Thyroid gland (tissue), 4 donors: Measurements from ENCODE around the gene KCNQ2. TPM values are rescaled to one million over a fixed set of nuclear protein-coding genes. Genes with fewer than 3 reads are reported as not detected.

Experiments
- DNase-seq, 2 donors: peaks; one replicate each; pipeline ENCODE4 v3.0.0-alpha.2; 2019
- H3K27ac ChIP-seq, 3 donors: fragments of 200-600 bp; sonication (generic); 1 replicate in 2 of 3; 2 replicates in 1 of 3; pipeline ENCODE4 v1.5.1; 2016 to 2019; ENCODE audit warnings: mild to moderate bottlenecking in 1 of 3, moderate library complexity in 1 of 3
- H3K27me3 ChIP-seq: fragments of 200-600 bp; sonication (generic); one replicate; pipeline ENCODE4 v1.5.1; 2019
- H3K36me3 ChIP-seq, 2 donors: fragments of 200-600 bp; sonication (generic); one replicate each; pipeline ENCODE4 v1.5.1; 2016 to 2019
- H3K4me1 ChIP-seq, 2 donors: fragments of 200-600 bp; sonication (generic); one replicate each; pipeline ENCODE4 v1.5.1; 2017 to 2019
- H3K4me3 ChIP-seq, 3 donors: fragments of 200-600 bp; sonication (generic); replicated peaks in 1 of 3; 1 replicate in 2 of 3; 2 replicates in 1 of 3; pipeline ENCODE4 v1.5.1; 2016; ENCODE audit warnings: mild to moderate bottlenecking in 1 of 3
- H3K9me3 ChIP-seq: fragments of 200-600 bp; sonication (generic); one replicate; pipeline ENCODE4 v1.5.1; 2017
- POLR2A ChIP-seq, 2 donors: fragments of 450-650 bp; IDR thresholded peaks; one replicate each; pipeline ENCODE4 v1.6.1; 2017; ENCODE audit warnings: antibody characterized with exemption in 2 of 2, mild to moderate bottlenecking in 2 of 2, moderate library complexity in 1 of 2
- WGBS, 2 donors: methylation state at CpG; one replicate each; pipeline ENCODE4 v1.1.5; 2017; 5-methylcytosine and 5-hydroxymethylcytosine counted together
- intact Hi-C: fragments of 100-400 bp; cut with DNase I; formaldehyde crosslinking; loops from one replicate; pipeline ENCODE4 v1.15.1; 2023
- total RNA-seq, 4 donors: library from RNA; depleted of rRNA; stranded (reverse); fragments of >200 nt; gene quantifications; one replicate each; pipeline ENCODE4 v1.2.3, GENCODE V29; 2016
- TF ChIP-seq, protein P1 (sequence below), 6 experiments: fragments of 200-600 bp in 3 of 6; fragments of 450-650 bp in 3 of 6; sonication (generic) in 3 of 6; IDR thresholded peaks; one replicate each; pipeline ENCODE4 v1.5.1; 2016 to 2019; ENCODE audit warnings: antibody characterized with exemption in 6 of 6, mild to moderate bottlenecking in 2 of 6, inconsistent platforms in 1 of 6, moderate library complexity in 1 of 6

Gene KCNQ2
- total RNA-seq, 4 donors from 2014 or later = 0.11 to 0.27 TPM; not detected in 2

GRCh38 chr20:63396300-63396699 lies 76.2 kb downstream of the KCNQ2 start:
- Histone ChIP-seq H3K27ac (no peak overlapping the region), H3K4me3 (no peak overlapping the region), H3K36me3 (no peaks in the 10 kb centered on the region), H3K4me1 (no peaks in the 10 kb centered on the region), H3K9me3 (no peaks in the 10 kb centered on the region), H3K27me3 (no peaks in the 10 kb centered on the region)
- WGBS, 2 donors = 89 to 93% methylated on average over 9 to 12 of the region's 12 CpGs
- DNase-seq = no peak
- intact Hi-C loops = no loop called here
- no peak for TF ChIP-seq POLR2A (IDR thresholded peaks at IDR 0.05)
- TF ChIP-seq, protein P1, sequence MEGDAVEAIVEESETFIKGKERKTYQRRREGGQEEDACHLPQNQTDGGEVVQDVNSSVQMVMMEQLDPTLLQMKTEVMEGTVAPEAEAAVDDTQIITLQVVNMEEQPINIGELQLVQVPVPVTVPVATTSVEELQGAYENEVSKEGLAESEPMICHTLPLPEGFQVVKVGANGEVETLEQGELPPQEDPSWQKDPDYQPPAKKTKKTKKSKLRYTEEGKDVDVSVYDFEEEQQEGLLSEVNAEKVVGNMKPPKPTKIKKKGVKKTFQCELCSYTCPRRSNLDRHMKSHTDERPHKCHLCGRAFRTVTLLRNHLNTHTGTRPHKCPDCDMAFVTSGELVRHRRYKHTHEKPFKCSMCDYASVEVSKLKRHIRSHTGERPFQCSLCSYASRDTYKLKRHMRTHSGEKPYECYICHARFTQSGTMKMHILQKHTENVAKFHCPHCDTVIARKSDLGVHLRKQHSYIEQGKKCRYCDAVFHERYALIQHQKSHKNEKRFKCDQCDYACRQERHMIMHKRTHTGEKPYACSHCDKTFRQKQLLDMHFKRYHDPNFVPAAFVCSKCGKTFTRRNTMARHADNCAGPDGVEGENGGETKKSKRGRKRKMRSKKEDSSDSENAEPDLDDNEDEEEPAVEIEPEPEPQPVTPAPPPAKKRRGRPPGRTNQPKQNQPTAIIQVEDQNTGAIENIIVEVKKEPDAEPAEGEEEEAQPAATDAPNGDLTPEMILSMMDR (IDR thresholded peaks at IDR 0.05) = no peak

DNA sequence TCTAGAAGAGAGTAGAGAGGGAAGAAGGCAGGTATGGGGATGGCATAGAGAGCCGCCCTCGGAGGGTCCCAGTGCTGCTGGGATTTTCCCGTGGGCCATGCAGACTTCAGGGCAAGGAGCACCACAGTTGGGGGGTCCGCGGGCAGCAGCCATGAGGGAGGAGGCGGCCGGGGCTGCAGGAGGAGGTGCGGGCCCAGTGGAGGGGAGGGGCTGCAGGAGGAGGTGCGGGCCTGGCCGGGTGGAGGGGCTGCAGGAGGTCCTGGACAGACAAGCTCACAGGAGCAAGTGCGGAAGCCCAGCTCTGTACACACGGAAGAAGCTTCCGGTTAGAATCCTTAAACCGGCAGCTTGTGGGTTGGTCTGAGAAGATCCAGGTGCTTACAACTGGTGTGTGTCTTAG lies 76.7 kb downstream of the KCNQ2 start:
- WGBS, 2 donors = 70 to 85% methylated on average over 14 of the region's 14 CpGs
- Histone ChIP-seq H3K4me3 (no peak overlapping the region), H3K27ac (no peak overlapping the region), H3K27me3 (no peaks in the 10 kb centered on the region), H3K4me1 (no peaks in the 10 kb centered on the region), H3K36me3 (no peaks in the 10 kb centered on the region), H3K9me3 (no peaks in the 10 kb centered on the region)
- intact Hi-C loops = no loop called here
- TF ChIP-seq, protein P1 (IDR thresholded peaks at IDR 0.05) = no peak
- TF ChIP-seq POLR2A (IDR thresholded peaks at IDR 0.05) = no peak
- no peak for DNase-seq

GRCh38 chr20:63394920-63395455 lies 77.5 kb downstream of the KCNQ2 start:
- H3K9me3 ChIP-seq = no peaks in the 10 kb centered on the region
- H3K4me3 ChIP-seq = no peak overlapping the region
- 65 to 79% methylated on average over 6 to 20 of the region's 22 CpGs for WGBS, 2 donors
- intact Hi-C loops = no loop called here
- H3K27ac ChIP-seq = no peak overlapping the region
- DNase-seq = no peak
- TF ChIP-seq, protein P1 (IDR thresholded peaks at IDR 0.05) = no peak
- TF ChIP-seq POLR2A (IDR thresholded peaks at IDR 0.05) = no peak
- no peaks in the 10 kb centered on the region for H3K4me1 ChIP-seq
- no peaks in the 10 kb centered on the region for H3K36me3 ChIP-seq
- H3K27me3 ChIP-seq = no peaks in the 10 kb centered on the region

DNA sequence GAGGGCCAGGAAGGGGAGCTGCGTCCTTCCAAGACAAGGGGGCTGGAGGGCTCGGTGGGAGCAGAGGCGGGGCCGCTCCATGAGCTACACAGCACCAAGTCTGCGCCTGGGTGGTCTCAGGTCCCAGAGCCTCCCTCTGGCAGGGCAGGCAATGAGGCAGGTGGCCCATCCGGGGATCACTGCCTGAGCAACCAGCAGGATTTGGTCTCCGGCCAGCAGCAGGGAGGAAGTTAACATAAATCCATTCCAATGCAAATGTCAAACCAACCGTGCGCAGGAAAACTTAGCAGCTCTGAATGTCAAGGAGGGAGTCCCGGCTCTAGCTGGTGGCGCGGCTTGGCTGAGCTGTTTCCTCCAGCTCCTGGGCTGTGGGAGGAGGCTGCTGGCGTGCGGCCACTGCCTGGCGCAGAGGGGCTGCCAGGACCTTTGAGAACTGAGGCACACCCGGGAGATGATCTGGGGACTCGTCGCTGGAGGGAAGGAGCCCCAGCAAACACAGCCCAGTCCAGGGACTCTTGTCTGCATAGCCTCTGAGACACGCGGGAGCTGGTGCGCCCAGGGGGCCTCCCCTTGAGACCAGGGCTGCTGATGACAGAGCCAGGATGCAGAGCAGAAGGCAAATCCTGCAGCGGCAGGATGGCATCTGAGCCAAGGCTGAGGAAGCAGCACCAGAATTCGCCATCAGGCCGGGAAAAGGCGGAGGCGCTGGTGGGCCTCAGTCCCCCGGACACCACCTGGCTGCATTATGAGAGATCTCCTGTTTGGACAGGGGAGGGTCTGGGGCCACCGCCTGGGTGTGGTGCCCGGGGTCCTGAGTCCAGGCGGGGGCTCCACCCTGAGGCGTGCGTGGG lies 78.2 kb downstream of the KCNQ2 start:
- Histone ChIP-seq H3K4me3 (no peak overlapping the region), H3K27ac (no peak overlapping the region), H3K27me3 (no peaks in the 10 kb centered on the region), H3K4me1 (no peaks in the 10 kb centered on the region), H3K9me3 (no peaks in the 10 kb centered on the region), H3K36me3 (no peaks in the 10 kb centered on the region)
- DNase-seq = no peak
- WGBS, 2 donors = 26 to 29% methylated on average over 20 to 32 of the region's 32 CpGs
- TF ChIP-seq, protein P1 (IDR thresholded peaks at IDR 0.05) = no peak
- no peak for TF ChIP-seq POLR2A (IDR thresholded peaks at IDR 0.05)
- intact Hi-C loops = no loop called here

DNA sequence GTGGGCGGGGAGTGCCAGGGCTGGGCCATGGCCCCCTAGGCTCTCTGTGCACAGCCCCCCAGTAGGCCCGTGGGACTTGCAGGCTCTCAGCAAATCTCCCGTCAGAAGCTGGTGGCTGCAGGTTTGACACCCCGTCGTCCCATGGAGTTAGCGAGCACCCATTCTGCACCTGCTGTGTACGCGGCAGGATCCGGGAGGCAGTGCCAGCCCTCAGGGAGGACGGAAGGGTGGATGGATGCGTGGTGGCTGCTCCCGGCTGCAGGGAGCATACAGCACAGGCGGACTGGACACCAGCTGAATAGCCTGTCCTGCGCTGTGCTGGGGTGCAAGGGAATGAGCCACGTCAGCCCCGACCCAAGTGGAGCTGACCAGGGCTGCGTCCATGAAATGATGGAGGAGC lies 78.9 kb downstream of the KCNQ2 start:
- 52 to 84% methylated on average over 7 to 16 of the region's 17 CpGs for WGBS, 2 donors
- H3K4me1 ChIP-seq = no peaks in the 10 kb centered on the region
- intact Hi-C loops = no loop called here
- no peaks in the 10 kb centered on the region for H3K9me3 ChIP-seq
- no peak for TF ChIP-seq POLR2A (IDR thresholded peaks at IDR 0.05)
- TF ChIP-seq, protein P1 (IDR thresholded peaks at IDR 0.05) = no peak
- no peaks in the 10 kb centered on the region for H3K36me3 ChIP-seq
- H3K4me3 ChIP-seq = no peak overlapping the region
- H3K27me3 ChIP-seq = no peaks in the 10 kb centered on the region
- DNase-seq = no peak
- no peak overlapping the region for H3K27ac ChIP-seq
